Right ventricle myocardium inferior (tissue), 1 donor: ENCODE data around the gene GIGYF2. TPM values are rescaled to one million over a fixed set of nuclear protein-coding genes. Genes with fewer than 3 reads are reported as not detected.

Experiments
- ATAC-seq: fragments of 200-7000 bp; cut with Tn5 transposase; one replicate; pipeline ENCODE4 v1.9.1; 2020; ENCODE audit warnings: mild to moderate bottlenecking, moderate library complexity
- DNase-seq: peaks from one replicate; pipeline ENCODE4 v3.0.0; 2021; ENCODE audit errors: missing footprints
- intact Hi-C: fragments of 100-400 bp; cut with DNase I; formaldehyde crosslinking; loops from one replicate; pipeline ENCODE4 v1.11.0; 2022
- total RNA-seq: library from RNA; stranded (reverse); fragmentation: NEBNext Ultra II Directional; extraction: Animal tissue kit (Norgen Biotek cat#: 25700); gene quantifications from one replicate; pipeline ENCODE4 v1.2.1, GENCODE V29; 2021
- donor health status: DM: no; HTN: yes; CAD: no; lungs with severe emphysema.

Gene GIGYF2
- total RNA-seq, 1 donor from 2014 or later: 57.2 TPM

GRCh38 chr2:232871835-232872736 is 175.0 kb downstream of the GIGYF2 start:
- intact Hi-C loops: no loop called here
- ATAC-seq: no peak
- no peak for DNase-seq

- no peak for DNase-seq
- intact Hi-C loops: no loop called here
- ATAC-seq: no peak
These were observed 175.7 kb downstream of the GIGYF2 start for GRCh38 chr2:232872826-232873225.

- intact Hi-C loops: no loop called here
- DNase-seq: no peak
- ATAC-seq: no peak
These were observed 176.3 kb downstream of the GIGYF2 start for GRCh38 chr2:232873292-232873908.

DNA sequence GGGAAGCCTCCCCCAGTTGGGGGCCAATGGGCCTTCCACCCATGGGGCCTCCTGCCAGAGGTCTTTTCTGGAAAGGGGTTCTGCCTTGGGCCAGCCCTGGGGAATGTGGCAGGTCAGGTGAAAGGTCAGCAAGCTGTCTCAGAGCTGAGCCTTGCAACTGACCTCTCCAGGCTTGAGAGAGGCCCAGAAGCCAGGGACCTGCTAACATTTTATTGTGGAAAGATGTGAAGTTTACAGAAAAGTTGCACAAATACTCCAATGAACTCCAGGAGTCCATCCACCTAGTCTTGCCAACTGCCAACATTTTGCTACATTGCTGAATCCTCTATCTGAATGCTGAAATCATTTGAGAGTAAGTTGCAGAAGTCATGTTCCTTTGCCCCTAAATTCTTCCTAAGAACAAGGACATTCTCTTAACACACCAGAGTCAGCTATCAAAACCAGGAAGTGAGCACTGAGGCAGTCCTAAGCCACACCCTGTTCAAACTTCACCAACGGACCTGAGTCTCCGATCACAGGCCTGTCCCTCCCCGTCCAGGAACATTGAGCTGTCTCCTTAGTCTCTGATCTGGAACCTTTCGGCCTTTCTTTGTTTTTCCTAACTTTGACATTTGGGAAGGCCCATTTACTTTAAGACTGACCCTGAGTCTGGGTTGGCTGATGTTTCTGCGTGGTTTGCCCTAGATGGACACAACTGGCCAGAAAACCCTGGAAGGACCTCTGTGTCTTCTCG is 176.9 kb downstream of the GIGYF2 start:
- no peak for DNase-seq
- intact Hi-C loops: no loop called here
- ATAC-seq: no peak

GRCh38 chr2:232874677-232875223 is 177.6 kb downstream of the GIGYF2 start:
- ATAC-seq (no peak), DNase-seq (peak; percentile 57)
- intact Hi-C loops: no loop called here

DNA sequence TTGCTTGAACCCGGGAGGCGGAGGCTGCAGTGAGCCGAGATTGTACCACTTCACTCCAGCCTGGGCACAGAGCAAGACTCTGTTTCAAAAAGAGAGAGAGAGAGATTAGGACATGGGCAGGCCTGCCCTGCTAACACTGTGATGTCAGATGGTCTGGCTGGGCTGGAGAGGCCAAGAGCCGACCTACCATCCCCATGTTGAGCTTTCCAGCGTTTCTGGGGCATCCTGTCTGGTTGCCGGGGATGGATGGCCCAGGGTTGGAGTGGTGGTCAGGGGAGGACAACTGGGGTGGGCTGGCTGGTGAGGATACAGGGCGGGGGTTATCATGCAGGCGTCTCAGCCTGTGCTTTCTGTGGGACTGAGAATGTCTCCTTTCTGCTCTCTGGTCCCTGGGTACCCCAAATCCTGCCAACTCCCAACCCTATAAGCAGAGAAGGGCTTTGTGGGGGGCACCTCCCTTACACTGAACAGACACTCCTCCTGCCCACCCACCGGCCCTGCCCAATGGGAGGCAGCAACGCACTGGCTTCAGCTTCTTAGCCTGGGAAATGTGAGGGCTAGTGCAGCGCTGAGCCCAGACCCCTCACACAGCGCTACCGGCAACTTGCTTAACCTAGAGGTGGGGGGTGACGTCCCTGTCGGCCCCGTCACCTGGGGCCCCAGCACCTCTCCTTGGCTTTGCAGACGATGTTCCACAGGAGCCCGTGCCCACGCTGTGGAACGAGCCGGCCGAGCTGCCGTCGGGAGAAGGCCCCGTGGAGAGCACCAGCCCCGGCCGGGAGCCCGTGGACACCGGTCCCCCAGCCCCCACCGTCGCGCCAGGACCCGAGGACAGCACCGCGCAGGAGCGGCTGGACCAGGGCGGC is 178.4 kb downstream of the GIGYF2 start:
- intact Hi-C loops: no loop called here
- DNase-seq (peak; percentile 60), ATAC-seq (no peak)

DNA sequence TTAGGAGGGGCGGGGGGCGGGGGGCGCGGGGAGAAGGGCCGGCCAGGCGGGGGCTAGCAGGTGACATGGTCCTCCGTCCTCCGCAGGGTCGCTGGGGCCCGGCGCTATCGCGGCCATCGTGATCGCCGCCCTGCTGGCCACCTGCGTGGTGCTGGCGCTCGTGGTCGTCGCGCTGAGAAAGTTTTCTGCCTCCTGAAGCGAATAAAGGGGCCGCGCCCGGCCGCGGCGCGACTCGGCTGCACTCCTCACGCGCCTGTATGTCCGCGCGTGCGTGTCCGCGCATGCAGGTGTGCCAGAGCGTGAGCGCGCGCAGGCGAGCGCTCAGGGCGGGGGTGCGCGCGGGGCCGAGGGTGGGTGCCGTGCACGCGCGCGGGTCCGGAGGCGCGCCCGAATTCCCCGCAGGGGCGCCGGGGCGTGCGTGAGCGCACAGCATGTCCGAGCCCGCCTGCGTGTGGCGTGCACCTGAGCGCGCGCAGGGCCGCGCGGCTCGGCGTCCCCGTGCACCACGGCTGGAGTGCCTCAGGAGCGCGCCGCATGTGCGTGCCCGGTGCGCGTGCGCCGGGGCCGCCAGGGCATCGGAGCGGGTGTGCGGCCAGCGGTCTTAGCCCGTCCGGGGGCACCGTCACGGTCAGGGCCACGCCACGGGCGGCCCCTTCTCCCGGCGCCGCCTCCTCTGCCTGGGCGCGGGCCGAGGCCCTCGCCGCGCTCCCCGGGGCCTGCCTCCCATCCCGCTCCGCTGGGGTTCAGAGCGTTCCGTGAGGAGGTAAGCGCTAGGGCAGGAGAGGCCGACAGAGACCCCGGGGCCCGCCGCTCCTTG is 179.2 kb downstream of the GIGYF2 start:
- ATAC-seq (no peak), DNase-seq (peak; percentile 45)
- intact Hi-C loops: no loop called here

GRCh38 chr2:232876978-232877441 is 179.9 kb downstream of the GIGYF2 start:
- intact Hi-C loops: no loop called here

GRCh38 chr2:232877940-232878511 is 180.9 kb downstream of the GIGYF2 start:
- DNase-seq (peak; percentile 41), ATAC-seq (no peak)
- intact Hi-C loops: no loop called here

More at GRCh38 chr2:232876978-232877441, 179.9 kb downstream of the GIGYF2 start:
- ATAC-seq (no peak), DNase-seq (peak; percentile 58)

- DNase-seq: peak; percentile 62
- ATAC-seq: no peak
- intact Hi-C loops: no loop called here
These were observed 181.9 kb downstream of the GIGYF2 start for GRCh38 chr2:232878855-232879617.

- DNase-seq (peak; percentile 48), ATAC-seq (no peak)
- intact Hi-C loops: no loop called here
These were observed 182.7 kb downstream of the GIGYF2 start for GRCh38 chr2:232879618-232880494.

- DNase-seq: peak; percentile 49
- intact Hi-C loops: no loop called here
- no peak for ATAC-seq
These were observed 183.7 kb downstream of the GIGYF2 start for GRCh38 chr2:232880764-232881351.

DNA sequence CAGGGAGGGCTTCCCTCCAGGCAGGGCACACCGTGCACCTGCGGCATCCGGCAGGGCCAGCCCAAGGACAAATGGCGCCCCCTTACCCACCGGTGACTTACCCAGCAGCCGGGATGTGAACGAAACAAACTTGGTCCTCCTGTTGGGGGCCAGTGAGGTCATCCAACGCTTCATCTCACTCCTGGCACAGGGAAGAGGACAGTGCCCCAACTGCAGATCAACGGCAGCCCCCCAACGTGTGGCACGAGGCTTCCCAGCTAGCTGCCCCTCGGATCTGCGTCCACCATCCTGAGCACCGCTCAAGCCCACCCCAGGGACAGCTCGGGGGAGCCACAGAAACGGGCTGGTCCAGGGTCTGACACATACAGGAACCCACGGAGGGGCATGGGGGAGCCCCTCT is 185.0 kb downstream of the GIGYF2 start:
- DNase-seq: peak; percentile 25
- intact Hi-C loops: no loop called here
- ATAC-seq: no peak

- DNase-seq (peak; percentile 34), ATAC-seq (no peak)
- intact Hi-C loops: no loop called here
These were observed 185.5 kb downstream of the GIGYF2 start for GRCh38 chr2:232882505-232883115.
